Lower leg skin (tissue), 4 donors: ENCODE measurements around the gene ASB4. TPM values are rescaled to one million over a fixed set of nuclear protein-coding genes. Genes with fewer than 3 reads are reported as not detected.
A peak's percentile ranks its signal among the peaks of the same experiment; 100 is the strongest.

ENCODE experiments used
- DNase-seq, 2 donors: peaks; one replicate each; pipeline ENCODE4 v3.0.0-alpha.2; 2019; ENCODE audit warnings: low spot score in 2 of 2
- H3K4me3 ChIP-seq: fragments of 200-600 bp; sonication (generic); 2 replicates; pipeline ENCODE4 v1.5.1; 2017; ENCODE audit warnings: mild to moderate bottlenecking, low read depth; ENCODE audit not compliant: poor library complexity, severe bottlenecking
- POLR2A ChIP-seq, 2 donors: fragments of 450-650 bp; IDR thresholded peaks; one replicate each; pipeline ENCODE4 v1.6.1; 2016 to 2017; ENCODE audit warnings: antibody characterized with exemption in 2 of 2, mild to moderate bottlenecking in 1 of 2, moderate library complexity in 1 of 2
- WGBS, 2 donors: methylation state at CpG; one replicate each; pipeline ENCODE4 v1.1.5; 2018; 5-methylcytosine and 5-hydroxymethylcytosine counted together
- intact Hi-C: fragments of 100-400 bp; cut with DNase I; formaldehyde crosslinking; loops from one replicate; pipeline ENCODE4 v1.15.0; 2023; ENCODE audit warnings: low total_unique reads
- total RNA-seq, 4 donors: library from RNA; depleted of rRNA; stranded (reverse); fragments of >200 nt; gene quantifications; one replicate each; pipeline ENCODE4 v1.1.0, GENCODE V29; 2016
- TF ChIP-seq, protein P1 (sequence below), 3 donors: fragments of 450-650 bp; IDR thresholded peaks; one replicate each; pipeline ENCODE4 v1.5.1; 2016; ENCODE audit warnings: antibody characterized with exemption in 3 of 3, mild to moderate bottlenecking in 3 of 3, moderate library complexity in 2 of 3

The ASB4 gene
- total RNA-seq, 4 donors from 2014 or later = 0.34 to 0.45 TPM; not detected in 2

DNA sequence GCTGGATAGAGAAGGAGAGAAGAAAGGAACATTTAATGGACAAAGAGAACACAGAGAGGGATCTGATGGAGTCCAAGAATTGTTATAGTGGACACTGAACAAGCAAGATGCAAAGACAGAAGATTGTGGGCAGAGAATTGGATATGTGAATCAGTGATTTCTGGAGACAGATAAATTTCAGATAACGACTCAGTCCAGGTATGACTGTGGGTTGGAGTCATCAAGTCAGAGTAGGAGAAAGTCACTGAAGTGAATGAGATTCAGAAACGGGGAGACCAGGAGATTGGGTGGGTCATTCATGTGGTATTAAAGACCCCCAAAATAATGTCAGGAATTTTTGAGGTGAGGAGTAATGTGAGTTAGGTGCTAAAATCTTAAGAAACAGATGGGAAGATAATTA lies 23.0 kb downstream of the ASB4 start:
- whole genome bisulfite sequencing, 2 donors = 82 to 91% methylated on average over 2 of the region's 2 CpGs
- intact Hi-C loops = no loop called here
- no peak overlapping the region for H3K4me3 ChIP-seq
- TF ChIP-seq, protein P1, sequence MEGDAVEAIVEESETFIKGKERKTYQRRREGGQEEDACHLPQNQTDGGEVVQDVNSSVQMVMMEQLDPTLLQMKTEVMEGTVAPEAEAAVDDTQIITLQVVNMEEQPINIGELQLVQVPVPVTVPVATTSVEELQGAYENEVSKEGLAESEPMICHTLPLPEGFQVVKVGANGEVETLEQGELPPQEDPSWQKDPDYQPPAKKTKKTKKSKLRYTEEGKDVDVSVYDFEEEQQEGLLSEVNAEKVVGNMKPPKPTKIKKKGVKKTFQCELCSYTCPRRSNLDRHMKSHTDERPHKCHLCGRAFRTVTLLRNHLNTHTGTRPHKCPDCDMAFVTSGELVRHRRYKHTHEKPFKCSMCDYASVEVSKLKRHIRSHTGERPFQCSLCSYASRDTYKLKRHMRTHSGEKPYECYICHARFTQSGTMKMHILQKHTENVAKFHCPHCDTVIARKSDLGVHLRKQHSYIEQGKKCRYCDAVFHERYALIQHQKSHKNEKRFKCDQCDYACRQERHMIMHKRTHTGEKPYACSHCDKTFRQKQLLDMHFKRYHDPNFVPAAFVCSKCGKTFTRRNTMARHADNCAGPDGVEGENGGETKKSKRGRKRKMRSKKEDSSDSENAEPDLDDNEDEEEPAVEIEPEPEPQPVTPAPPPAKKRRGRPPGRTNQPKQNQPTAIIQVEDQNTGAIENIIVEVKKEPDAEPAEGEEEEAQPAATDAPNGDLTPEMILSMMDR (IDR thresholded peaks at IDR 0.05) = no peak
- no peak for DNase-seq

DNA sequence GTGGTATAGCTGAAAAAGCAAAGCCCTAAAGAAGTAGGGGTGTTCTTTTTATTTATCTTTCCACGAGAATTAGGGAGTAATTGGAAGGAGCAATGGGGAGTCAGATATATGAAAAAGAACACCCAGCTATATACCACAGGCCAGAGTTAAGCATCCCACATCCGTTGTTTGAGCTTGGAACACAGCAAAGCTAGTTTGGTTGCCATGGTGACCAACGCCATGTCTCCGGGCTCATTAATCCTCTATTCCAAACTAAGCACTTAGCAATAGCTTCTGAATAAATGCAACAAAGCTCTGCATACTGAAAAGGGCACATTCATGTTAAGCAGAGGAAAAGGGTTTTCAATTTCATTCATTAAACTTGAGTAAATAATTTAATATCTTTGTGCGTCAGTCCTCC lies 23.5 kb downstream of the ASB4 start:
- intact Hi-C loops = no loop called here
- no peak overlapping the region for H3K4me3 ChIP-seq
- DNase-seq = no peak
- WGBS, 2 donors = 35 to 36% methylated on average over 5 of the region's 5 CpGs
- TF ChIP-seq, protein P1 (IDR thresholded peaks at IDR 0.05) = no peak
- no peak for TF ChIP-seq POLR2A (IDR thresholded peaks at IDR 0.05)

DNA sequence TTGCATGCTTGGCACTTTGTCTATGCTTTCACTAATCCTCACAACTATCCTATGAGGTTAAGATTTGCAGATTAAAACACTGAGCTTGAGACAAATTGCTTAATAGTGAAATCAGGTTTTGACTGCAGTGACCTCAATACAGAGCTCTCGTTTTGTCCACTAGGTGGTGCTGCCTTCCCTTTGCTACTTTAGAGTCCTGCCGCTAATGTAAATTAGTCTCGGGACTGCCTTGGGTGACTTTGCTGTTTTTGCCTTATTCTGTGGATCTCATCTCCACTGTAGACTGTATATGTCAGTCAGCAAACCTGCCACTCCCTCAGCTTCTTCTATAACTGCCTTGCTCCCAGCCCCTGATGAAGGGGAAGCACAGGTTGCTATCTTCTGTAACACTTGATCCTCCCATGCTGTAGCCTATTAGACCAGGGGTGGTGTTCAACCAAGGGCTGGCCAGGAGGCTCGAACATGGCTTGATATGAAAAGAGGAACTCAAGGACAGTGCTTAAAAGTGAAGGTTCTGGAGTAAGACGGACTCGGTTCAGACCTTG lies 26.0 kb downstream of the ASB4 start:
- H3K4me3 ChIP-seq = no peak overlapping the region
- peak; percentile 76 to 91 for DNase-seq
- TF ChIP-seq, protein P1 (IDR thresholded peaks at IDR 0.05) = peak in 1 of 3 donors; percentile 8
- TF ChIP-seq POLR2A (IDR thresholded peaks at IDR 0.05) = no peak
- WGBS, 2 donors = 36 to 39% methylated on average over 6 of the region's 6 CpGs
- intact Hi-C loops = loop anchor here (5.0 kb wide), 1 partner anchor 176 kb away; no protein-coding TSS in a partner anchor

DNA sequence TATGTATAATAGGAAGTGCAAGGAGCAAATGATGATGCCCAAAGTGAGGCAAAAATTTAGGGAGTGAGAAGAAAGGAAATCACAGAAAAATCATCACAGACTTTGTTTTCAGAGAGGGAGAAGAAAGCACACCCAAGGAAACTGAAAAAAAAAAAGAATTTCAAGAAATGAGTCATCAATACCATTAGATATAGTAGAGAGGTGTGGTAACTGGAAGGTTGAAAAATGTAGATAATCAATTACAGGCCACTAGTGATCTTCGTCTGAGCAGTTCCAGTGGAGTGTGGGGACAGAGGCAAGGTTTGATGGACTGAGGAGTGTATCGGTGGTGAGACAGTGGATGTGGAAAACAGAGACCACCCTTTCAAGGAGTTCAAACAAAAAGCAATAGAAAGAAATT lies 31.7 kb downstream of the ASB4 start:
- no peak for DNase-seq
- intact Hi-C loops = no loop called here
- no peak overlapping the region for H3K4me3 ChIP-seq
- no peak for TF ChIP-seq POLR2A (IDR thresholded peaks at IDR 0.05)
- TF ChIP-seq, protein P1 (IDR thresholded peaks at IDR 0.05) = no peak
- WGBS, 2 donors = 75 to 86% methylated on average over 2 of the region's 2 CpGs

DNA sequence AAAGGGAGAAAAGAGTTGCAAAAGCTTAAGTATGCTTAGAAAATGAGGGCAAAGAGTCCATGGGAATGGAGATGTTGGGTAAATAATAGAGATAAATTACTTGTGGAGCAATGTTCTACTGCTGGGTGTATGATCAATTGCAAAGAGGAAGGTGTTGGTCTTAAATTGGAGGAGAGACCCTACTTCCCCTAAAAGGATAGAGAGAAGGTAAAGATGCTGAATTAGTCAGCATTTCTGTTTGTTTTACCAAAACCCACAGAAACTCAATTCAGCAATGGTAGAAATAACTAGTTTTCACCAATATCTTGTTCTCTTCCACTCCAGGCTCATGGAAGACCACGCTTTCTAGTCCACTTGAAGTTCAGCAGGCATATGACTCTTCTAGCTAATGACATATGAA lies 32.1 kb downstream of the ASB4 start:
- TF ChIP-seq, protein P1 (IDR thresholded peaks at IDR 0.05) = no peak
- no peak for TF ChIP-seq POLR2A (IDR thresholded peaks at IDR 0.05)
- no peak for DNase-seq
- H3K4me3 ChIP-seq = no peak overlapping the region
- WGBS, 2 donors = 98 to 100% methylated on average over 1 of the region's 1 CpG
- intact Hi-C loops = no loop called here

DNA sequence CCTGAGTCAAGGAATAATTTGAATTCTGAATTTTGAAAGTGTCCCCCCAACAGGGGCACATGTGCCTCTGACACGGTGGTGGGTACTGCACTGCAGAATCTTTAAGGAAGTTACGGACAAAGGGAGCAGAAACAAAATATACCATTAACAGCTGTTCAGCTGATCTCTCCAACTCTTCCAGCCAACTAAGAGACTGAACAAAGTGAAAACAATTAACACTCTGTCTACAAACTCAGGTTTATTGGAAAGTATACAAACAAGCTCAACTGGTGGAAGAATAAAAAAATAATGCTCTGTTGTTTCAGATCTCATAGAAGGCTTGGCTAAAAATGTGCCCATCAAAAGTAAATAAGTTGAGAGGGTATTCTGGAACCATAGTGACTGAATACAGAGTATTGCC lies 34.4 kb downstream of the ASB4 start:
- intact Hi-C loops = loop anchor here (10.0 kb wide), 1 partner anchor 935 kb away; no protein-coding TSS in a partner anchor
- H3K4me3 ChIP-seq = no peak overlapping the region
- TF ChIP-seq POLR2A (IDR thresholded peaks at IDR 0.05) = no peak
- TF ChIP-seq, protein P1 (IDR thresholded peaks at IDR 0.05) = no peak
- 73 to 84% methylated on average over 2 of the region's 2 CpGs for WGBS, 2 donors
- no peak for DNase-seq
